Activated CD8-positive, alpha-beta memory T cell treated with anti-CD3 and anti-CD28 coated beads, Interleukin-2, amount 50 U/mL, for 1 hour (primary cell): ENCODE data around the gene OR51M1.
"Not testable (repeated sequence)": the region's sequence is repeated elsewhere in the genome, so short reads cannot be mapped to it uniquely, and the experiment has no call there.

ENCODE experiments used
- DNase-seq: peaks from one replicate; pipeline ENCODE4 v3.0.0-alpha.2; 2020; ENCODE audit errors: extremely low read depth

The OR51M1 gene, protein sequence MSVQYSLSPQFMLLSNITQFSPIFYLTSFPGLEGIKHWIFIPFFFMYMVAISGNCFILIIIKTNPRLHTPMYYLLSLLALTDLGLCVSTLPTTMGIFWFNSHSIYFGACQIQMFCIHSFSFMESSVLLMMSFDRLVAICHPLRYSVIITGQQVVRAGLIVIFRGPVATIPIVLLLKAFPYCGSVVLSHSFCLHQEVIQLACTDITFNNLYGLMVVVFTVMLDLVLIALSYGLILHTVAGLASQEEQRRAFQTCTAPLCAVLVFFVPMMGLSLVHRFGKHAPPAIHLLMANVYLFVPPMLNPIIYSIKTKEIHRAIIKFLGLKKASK

DNA sequence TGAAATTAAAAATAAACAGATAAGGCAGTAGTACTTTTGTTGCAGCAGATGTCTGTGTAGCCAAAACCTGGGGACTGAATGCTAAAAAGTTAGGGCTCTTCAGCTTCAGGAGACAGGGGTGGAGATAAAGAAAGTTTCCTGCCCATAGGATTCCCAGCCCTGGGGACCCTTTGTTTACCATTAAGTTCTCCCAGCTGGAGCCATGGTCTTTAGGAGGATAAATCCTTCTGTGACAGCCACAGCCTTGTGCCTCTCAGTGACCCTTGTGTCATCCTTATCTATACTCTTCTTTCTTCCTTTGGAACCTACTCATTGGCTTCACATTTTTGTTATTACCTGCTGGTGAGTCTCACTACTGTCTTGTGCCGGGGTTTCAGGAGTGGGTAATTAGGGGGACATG is at the start of gene OR51M1:
Gene OR51M1 (plus strand): TSS at position 237 of the 400 bp plus-strand sequence. CDS start 5,587 bp downstream, outside the sequence.
- DNase-seq = no peak

DNA sequence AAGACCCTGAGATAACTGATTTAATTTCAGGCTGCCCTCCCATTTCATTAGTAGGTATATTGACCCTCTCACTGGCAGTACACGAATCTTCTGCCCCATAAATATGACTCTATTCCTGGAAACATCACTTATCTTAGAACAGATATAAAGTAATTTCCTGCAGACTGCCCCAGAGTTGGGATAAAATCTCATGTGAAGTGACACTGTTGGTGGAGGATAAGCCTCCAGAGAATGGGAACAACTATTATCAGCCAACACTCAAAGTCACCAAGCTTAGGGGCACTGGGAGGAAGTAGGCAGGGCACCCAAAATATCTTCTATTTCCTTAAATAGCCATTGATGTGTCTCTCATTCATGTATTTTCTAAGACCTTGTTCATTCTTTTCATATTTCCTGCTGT is 48.4 kb upstream of the OR51M1 start:
- no peak for DNase-seq

DNA sequence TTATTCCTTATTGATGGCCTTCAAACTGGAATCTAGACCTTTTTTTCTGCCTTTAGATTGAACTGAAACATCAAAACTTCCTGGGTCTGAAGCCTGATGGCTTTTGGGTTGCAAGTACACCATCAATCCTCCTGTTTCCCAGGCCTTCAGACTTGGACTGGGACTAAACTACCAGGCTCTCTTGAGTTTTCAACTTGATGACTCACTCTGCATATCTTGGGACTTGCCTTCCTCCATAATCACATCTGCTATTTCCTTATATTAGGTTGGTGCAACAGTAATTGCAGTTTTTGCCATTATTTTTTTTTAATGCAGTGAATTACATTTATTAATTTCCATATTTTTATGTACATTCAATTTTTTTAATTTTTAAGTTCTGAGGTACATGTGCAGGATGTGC is 47.3 kb upstream of the OR51M1 start:
- DNase-seq = no peak

DNA sequence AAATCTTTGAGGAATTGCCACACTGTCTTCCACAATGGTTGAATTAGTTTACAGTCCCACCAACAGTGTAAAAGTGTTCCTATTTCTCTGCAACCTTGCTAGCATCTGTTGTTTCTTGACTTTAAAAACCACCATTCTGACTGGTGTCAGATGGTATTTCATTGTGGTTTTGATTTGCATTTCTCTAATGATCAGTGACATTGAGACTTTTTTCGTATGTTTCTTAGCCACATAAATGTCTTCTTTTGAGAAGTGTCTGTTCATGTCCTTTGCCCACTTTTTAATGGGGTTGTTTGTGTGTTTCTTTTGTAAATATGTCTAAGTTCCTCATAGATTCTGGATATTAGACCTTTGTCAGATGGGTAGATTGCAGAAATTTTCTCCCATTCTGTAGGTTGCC is 46.4 kb upstream of the OR51M1 start:
- not testable (repeated sequence) for DNase-seq

DNA sequence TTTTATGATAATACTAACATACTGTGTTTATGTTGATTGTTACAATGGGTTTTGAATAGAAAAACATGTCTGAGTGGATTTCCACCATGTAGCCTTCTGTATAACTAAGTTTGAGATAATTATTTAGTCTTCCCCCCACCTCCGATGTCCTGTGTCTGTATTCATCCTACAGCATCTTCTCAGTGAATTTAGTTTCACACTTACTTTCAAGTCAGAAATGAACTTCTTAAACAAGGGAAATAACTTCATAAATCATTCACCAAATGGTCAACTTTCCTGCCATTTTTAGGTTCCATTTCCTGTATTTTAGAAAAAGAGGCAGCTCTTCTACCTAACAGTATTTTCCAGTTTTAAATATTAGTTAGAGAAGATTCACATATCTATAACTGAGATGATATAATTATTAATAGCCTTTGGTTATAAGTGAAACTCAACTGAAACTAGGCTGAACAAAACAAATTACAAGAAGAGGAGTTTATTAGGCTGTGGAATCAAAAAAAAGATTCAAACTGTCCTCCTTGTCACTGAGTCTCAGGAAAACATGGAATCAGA is 43.8 kb upstream of the OR51M1 start:
- DNase-seq = no peak

DNA sequence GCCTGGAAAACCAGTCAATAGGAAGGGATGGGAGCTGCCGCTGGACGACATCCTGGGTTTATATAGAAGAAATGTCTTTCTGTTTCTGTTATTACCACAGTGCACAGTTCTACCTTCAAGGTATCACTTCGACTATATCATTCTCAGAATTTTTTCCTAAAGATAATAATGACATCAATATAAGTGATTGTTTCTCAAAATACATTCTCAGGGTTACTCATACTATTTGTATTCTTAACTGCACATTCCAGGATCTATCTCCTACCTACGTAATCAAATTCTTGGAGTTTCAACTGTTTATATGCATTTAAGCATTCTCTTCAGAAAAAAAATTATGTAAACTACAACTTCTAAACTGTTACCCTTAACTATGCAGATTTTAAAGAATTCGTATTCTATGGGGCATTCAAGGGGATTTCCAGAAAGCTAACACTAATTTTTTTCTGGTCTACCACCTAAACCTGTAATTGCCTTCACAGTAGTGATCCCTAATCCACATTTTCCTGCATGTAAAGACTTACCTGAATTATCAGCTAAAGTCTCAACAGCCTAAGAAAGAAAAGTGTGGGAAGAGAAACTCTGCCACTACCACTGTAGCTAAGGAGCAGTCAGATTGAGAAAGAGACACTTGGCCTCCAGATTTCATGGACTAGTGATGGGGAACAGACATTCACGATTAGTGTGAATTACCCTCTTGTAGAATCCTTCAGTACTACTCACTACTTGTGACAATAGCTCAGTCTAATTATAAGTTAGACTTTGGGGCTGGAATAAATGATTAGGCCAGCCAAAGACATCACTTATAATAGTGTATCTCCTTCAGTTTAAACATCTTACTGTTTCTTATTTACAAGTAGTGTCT is 39.9 kb upstream of the OR51M1 start, which contains the start of gene OR51B5:
Gene OR51B5 (minus strand): TSS at position 51 of the 862 bp plus-strand sequence. CDS start 0 bp downstream, at position 51.
- DNase-seq = no peak

DNA sequence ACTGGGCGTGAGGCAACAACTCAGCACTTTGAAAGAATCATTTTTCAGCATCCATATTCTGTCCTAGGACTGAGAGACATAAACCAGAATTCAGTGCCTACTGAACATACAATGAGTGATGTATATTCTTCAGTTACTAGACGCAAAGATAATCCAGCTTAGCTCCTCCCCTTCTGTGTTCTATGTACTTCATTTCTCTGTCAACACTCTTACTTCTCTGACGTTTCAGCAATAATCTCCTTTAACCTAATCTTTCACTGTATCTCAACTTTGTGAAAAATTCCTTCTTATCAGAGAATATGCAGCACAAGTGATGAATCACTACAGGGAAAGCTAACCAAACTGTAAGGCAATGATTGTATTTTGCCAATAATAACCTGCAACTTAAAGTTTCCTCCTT is 37.8 kb upstream of the OR51M1 start:
- no peak for DNase-seq

DNA sequence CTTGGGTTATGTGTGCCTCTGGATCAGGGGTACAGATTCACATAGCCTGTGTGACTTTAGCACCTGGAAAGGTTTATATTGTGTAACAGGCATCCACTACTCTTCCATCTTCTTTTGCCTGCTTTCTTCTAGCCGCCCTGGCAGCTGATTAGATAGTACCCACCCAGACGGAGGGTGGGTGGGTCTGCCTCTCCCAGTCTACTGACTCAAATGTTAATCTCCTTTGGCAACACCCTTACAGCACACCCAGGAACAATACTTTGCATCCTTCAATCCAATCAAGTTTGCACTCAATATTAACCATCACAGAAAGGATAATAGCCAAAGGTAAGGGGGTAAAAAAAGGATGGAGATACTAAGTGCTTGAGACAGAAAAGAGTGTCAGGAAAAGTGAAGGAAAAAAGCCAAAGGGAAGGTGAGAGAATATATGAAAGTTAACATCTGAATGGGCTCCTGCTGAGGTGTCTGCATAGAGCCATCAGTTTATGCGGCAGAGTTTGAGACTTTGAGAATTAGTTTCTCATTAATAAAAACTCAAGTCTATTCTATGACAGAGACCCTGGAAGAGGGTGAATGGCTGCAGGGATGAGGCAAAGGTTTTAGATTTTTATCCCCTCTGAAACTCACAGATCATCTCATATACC is 34.9 kb upstream of the OR51M1 start:
- no peak for DNase-seq

DNA sequence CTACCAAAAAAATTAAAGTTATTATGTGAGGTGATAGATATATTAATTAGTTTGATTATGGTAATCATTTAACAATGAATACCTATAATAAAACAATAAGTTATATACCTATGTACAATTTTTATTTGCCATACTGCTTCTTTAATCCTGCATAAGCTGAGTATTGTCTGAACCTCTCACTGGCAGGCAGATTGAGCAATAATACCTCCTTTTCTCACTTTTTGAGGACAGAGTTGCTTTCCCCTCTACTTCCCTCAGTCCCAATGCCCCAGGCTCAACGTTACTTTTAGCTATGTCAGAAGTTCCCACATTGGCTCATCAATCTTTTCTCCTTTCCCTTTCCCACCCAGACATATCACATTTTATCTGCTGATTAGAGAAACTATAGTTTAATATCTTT is 34.1 kb upstream of the OR51M1 start:
- DNase-seq = no peak

DNA sequence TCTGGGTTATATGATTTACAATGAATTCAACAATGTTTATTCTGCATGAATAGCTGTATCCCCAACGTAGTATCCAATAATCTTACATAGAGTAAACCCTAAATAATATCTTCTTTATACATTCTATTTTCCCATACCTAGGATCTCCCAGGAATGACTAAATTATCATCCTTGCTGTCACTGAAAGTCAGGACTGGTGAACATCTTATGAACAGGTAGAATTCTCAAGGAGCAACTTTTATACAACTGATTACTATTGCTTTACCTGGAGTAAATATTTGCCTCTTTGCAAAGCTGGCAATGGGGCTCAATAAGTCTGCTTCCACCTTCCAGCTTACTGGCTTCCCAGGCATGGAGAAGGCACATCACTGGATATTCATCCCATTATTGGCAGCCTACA is 32.4 kb upstream of the OR51M1 start, which contains the start of gene OR51B6:
Gene OR51B6 (plus strand): TSS at position 301 of the 400 bp plus-strand sequence. CDS start 0 bp downstream, at position 301.
- no peak for DNase-seq

DNA sequence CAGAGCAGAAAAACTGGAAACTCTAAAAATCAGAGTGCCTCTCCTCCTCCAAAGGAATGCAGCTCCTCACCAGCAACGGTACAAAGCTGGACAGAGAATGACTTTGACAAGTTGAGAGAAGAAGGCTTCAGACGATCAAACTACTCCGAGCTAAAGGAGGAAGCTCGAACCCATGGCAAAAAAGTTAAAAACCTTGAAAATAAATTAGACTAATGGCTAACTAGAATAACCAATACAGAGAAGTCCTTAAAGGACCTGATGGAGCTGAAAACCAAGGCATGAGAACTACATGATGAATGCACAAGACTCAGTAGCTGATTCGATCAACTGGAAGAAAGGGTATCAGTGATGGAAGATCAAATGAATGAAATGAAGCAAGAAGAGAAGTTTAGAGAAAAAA is 27.6 kb upstream of the OR51M1 start:
- not testable (repeated sequence) for DNase-seq

DNA sequence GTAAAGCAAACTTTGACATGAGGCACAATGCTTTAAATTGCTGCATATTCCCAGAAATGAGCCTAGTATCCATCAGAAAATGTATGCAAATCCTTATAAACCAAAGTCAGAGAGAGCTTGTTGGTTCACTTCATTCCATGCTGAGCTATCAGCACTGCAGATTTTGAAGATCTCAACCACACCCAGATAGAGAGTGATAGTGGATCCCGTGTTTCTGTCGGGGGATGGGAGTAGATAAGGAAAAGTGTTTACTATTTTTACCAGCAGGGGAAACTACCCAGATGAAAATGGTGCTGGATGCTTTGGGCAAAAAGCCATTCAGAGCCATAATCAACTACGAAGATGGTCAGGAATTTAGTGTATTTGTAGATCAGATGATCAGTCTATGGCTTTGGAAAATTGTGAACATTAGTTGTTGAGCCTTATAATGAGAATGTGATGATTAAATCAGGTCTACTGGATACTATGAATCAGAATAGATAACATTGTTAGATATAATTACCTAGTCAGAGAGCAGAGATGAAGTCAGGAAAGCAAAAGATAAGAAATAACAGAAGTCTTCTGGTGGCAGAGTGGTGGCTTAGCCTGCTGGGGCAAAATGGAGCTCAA is 21.5 kb upstream of the OR51M1 start:
- DNase-seq = no peak

DNA sequence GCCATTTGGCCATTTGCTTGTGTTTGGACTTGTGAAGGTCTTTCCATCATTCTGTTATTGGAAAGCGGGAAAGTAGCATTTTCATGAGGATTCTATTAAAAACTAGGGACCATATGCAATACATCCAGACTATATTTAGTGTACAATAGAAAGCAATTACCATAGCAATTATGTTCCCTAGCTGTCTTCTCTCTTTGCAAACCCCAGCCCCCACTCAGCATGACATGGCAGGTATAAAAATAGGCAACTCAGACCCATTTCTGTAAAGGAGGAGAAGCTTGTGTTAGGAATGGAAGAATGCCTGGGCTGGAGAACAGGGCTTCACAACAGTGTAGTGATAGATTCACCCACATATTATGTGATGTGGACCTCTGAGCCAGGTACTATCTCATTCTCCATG is 19.9 kb upstream of the OR51M1 start:
- no peak for DNase-seq

DNA sequence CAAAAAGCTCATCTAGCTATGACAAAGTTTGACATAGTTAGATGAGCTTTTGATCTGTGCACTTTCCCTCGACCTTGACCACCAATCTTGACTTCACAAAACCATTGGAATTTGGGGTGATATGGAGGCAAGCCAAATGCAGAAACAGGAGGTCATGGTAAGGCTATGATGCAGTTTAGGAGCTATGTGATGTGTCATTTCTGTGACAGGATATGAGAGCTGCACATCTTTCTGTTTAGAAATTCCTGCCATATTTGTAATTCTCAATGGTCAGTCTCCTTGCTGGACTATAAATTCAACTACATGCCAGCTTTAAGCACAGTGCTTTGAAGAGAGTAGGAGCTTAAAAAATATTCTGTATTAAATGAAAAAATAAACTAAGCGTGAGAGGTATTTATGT is 19.4 kb upstream of the OR51M1 start:
- DNase-seq = no peak

DNA sequence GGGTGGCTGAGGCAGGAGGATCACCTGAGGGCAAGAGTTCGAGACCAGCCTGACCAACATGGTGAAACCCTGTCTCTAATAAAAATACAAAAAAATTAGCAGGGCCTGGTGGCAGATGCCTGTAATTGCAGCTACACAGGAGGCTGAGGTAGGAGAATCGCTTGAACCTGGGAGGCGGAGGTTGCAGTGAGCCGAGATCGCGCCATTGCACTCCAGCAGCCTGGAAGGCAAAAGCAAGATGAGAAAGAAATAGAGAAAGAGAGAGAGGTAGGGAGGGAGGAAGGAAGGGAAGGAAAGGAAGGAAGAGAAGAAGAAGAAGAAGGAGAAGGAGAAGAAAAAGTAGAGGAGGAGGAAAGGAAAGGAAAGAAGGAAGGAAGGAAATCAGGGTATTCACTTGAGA is 17.2 kb upstream of the OR51M1 start:
- DNase-seq = not testable (repeated sequence)

DNA sequence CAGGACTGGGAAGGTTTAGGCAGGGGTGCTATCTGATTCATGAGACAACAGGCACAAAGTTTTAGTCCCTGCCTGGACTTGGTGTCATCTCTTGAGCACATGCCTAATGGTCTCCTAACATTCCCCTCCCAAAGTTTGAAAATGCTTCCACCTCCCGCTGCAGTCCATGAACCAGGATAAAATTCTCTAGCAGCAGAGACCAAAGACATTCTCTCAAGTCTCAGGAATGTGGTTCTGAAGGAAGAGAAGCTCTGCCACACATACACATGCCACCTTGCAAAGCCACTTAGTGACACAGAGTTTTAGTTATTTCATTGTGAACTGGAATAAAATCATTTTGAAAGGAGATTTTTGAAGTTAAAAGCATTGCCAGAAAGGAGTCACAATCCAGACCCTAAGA is 16.8 kb upstream of the OR51M1 start:
- no peak for DNase-seq

DNA sequence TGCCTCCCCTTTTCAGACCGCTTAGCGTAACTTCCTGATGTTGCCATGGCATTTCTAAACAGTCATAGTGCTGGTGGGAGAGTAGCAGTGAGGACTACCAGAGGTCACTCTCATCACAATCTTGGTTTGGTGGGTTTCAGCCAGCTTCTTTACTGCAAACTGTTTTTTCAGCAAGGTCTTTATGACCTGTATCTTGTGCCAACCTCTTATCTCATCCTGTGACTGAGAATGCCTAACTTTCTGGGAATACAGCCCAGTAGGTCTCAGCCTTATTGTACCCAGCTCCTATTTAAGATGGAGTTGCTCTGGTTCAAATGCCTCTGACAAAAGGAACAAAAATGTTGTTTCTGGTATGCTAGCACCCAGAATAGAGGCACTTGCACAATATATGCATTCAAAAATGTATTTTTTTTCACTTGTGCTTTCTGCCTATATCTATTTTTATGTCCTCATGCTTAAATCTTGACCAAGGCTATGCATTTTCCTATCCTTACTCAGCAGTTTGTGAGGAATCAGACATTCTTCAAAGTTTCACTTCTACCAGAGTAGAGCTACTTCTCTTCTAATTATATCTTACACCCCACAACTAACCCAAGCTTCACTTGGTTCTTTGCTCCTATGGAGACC is 16.1 kb upstream of the OR51M1 start:
- DNase-seq = no peak

DNA sequence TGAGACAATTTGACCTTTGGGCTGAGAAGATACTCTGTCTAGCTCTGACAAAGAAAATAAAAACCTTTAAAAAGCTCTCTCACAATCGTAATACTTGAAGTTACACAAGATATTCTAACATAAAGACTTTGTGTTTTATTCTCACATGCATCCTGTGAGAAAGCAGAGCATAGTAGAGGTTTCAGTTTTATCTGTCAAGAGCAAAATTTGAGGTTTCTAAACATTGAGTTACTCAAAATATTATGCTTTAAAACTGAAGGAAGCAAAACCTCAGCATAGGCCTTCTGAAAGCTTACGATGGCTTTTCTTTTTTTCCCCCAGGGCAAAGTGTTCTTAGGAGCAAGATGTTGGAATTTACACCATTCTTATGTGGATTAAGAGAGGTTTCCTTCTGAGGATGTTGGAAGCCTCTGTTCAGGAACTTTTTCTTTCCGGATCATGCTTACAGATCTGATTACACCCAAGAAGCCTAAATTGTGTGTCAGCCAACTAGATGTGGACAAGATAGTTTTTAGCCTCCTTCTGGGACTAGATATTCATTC is 15.0 kb upstream of the OR51M1 start:
- DNase-seq = no peak

DNA sequence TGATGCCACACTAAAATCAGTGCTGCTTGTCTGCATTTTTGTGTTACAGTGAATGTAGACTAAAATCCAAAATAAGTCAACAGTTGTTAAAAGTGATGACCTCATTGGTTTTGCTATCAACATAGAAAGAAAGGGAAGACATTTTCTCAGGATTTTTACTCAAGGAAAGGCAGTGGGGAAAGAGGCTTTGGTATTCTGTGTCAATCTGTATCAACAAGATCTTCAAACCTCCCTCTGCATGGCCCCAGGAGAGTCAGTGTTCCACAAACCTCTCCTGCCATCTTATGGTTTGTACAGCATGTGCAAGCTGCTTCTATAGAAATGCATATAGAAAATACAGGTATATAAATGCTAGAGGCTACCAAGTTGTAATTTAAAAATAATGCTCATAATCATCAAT is 13.8 kb upstream of the OR51M1 start:
- DNase-seq = no peak

DNA sequence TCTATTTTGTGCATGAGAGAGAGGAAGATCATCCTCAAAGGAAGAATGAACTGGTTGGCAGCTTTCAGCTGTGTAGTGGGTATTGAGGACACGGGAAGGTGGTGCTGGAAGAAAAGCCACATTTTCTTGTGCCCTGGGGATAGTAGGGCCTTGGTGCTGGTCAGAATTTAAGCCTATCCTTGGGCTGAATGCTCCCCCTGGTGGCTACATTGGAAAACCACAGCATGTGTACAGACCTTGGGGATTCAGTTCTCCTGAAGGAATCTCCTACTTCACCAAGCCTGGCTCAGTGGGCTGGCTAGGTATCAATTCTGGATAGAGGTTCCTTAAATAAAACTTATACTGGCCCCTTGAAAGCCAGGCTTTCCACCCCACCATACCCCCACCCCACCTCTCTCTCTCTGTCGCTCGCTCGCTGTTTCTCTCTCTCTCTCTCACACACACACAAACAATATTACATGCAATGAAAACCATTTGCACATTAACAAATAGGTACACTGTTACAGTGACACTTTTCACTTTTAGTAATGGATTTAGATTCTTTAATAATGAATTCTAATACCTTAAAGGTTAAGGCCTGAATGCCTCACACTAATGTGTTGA is 2.8 kb upstream of the OR51M1 start:
- DNase-seq = no peak
